Breast epithelium (tissue), 3 donors: ENCODE measurements around the gene GNG7.

ENCODE experiments used
- POLR2A ChIP-seq: fragments of 450-650 bp; IDR thresholded peaks from one replicate; pipeline ENCODE4 v1.6.1; 2016; ENCODE audit warnings: antibody characterized with exemption, mild to moderate bottlenecking, moderate library complexity
- TF ChIP-seq, protein P1 (sequence below), 3 donors: fragments of 450-650 bp; IDR thresholded peaks; one replicate each; pipeline ENCODE4 v1.5.1; 2016 to 2017; ENCODE audit warnings: antibody characterized with exemption in 3 of 3, mild to moderate bottlenecking in 3 of 3, moderate library complexity in 3 of 3

DNA sequence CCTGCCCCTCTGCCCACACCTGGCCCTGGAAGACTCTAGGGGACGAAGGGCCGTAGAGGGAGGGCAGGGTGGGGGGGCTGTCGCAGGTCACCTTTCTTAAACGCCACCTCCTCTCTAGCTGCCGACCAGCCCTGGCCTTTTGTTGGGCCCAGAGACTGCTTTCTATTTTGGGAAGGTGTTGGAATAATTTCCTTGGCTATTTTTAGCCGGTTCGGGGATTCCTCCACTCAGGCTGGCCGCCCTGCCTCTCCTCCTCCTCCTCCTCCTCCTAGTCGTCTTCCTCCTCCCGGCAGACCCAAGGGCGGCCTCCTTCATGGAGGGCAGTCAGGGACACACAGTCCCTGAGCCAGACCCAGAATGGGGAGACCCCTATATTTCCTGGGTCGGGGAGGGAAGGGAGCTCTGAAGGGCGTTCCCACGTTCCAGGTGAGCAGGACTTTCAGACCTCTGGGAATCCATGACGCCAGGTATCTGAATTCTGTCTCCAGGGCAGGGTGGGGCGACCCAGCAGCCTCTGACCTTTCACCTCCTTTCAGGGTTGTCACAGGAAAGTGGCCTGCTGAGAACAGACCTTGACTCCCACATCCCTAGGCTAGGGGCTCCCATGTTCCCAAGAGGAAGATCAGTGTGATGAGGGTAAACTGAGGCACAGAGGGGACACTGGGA is 206.7 kb downstream of the GNG7 start:
- TF ChIP-seq, protein P1, sequence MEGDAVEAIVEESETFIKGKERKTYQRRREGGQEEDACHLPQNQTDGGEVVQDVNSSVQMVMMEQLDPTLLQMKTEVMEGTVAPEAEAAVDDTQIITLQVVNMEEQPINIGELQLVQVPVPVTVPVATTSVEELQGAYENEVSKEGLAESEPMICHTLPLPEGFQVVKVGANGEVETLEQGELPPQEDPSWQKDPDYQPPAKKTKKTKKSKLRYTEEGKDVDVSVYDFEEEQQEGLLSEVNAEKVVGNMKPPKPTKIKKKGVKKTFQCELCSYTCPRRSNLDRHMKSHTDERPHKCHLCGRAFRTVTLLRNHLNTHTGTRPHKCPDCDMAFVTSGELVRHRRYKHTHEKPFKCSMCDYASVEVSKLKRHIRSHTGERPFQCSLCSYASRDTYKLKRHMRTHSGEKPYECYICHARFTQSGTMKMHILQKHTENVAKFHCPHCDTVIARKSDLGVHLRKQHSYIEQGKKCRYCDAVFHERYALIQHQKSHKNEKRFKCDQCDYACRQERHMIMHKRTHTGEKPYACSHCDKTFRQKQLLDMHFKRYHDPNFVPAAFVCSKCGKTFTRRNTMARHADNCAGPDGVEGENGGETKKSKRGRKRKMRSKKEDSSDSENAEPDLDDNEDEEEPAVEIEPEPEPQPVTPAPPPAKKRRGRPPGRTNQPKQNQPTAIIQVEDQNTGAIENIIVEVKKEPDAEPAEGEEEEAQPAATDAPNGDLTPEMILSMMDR (IDR thresholded peaks at IDR 0.05) = no peak
- no peak for TF ChIP-seq POLR2A
